Measurements from ENCODE around the gene FKBP2. TPM values are rescaled to one million over a fixed set of nuclear protein-coding genes. Genes with fewer than 3 reads are reported as not detected.

FKBP2 gene
- total and polyA plus RNA-seq, 2 of the 4 experiments (the other 2 are of a cell fraction), result 36.2 to 76.4 TPM

DNA sequence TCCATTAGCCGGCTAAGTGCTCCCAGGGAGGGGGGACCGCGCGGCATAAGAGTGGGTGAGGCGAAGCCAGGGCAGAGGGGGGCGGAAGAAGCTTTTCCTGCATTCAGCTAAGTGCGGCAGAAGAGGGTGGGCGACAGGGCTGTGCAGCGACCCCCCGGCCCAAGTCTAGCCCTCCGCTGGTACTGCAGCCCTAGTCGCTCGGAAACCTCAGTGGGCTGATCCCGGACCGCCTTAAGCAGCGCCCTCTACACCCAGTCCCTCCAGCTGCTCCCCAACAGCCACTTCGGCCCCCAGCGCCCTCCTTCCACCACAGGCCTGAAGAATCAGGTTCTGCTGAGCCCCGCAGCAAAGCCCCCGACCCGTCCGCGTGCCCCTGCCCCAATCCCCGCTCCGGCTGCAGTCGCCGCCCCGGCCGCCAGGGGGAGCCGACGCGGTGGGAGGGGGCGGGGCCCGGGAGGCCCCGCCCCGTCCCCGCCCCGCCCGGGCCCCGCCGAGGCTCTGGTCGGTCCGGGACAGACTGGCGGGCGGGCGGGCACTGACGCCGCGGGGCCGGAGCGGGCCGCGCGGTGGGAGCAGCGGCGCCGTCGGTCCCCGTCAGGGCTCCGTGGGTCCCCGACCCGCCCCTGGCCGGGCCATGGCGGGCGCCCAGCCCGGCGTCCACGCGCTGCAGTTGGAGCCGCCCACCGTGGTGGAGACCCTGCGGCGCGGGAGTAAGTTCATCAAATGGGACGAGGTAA is 10.3 kb downstream of the FKBP2 start, which contains the start of gene PLCB3:
PLCB3 (plus strand) TSS at position 515 of the 737 bp plus-strand sequence; CDS start at position 635, 120 bp downstream.
- WGBS, 2 experiments (ENCODE audit: extremely low coverage in 2 of 2, insufficient read length in 1 of 2), result 0% methylated on average over 37 of the region's 75 CpGs; no CpG with 5 or more reads in 1 of the 2 experiments

More for the DNA sequence above, 10.3 kb downstream of the FKBP2 start, which contains the start of gene PLCB3:
- Histone ChIP-seq H2AFZ (replicated peaks; ENCODE audit: low read length, poor library complexity) (peak within 1 kb of the TSS; percentile 99), H2AK9ac (replicated peaks; ENCODE audit: low read depth, low read length, poor library complexity) (peak within 1 kb of the TSS; percentile 100), H3K36me3 (ENCODE audit: control insufficient read depth, insufficient read depth, low read length) (peaks cover 10% of the 10 kb centered on the region), H3K79me1 (ENCODE audit: low read depth in 1 of 2, low read length in 2 of 2) (peaks cover 8 to 51% of the 10 kb centered on the region in 2 experiments), H3K4me2 (ENCODE audit: low read depth, low read length) (peak within 1 kb of the TSS; percentile 100), H2BK15ac (ENCODE audit: low read depth, low read length) (no peak within 1 kb of the TSS), H3K14ac (replicated peaks; ENCODE audit: low read depth, low read length) (peak within 1 kb of the TSS; percentile 97), H3K4ac (ENCODE audit: low read depth, low read length) (peak within 1 kb of the TSS; percentile 96), H2BK120ac (ENCODE audit: low read depth, low read length) (peak within 1 kb of the TSS; percentile 30; the same call in 1 of the 2 replicates), H2AK5ac (ENCODE audit: low read depth, low read length) (peak within 1 kb of the TSS; percentile 89), H3K9me1 (ENCODE audit: insufficient read depth, low read length) (no peaks in the 10 kb centered on the region), H4K8ac (ENCODE audit: low read depth in 2 of 2, low read length in 2 of 2) (peak within 1 kb of the TSS; percentile 33 to 74; a peak in 3 of 4 replicates), H3K27me3 (ENCODE audit: control insufficient read depth, insufficient read depth, low read length) (no peaks in the 10 kb centered on the region), H3K4me3 (ENCODE audit: insufficient read depth, low read depth, low read length) (peak within 1 kb of the TSS; percentile 98), H4K91ac (ENCODE audit: insufficient read depth, low read depth, low read length) (peak within 1 kb of the TSS; percentile 91), H3K23ac (ENCODE audit: low read depth, low read length) (peak within 1 kb of the TSS; percentile 94), H3K9me3 (ENCODE audit: control insufficient read depth, insufficient read depth, low read length) (no peaks in the 10 kb centered on the region), H3K27ac (ENCODE audit: insufficient read depth, low read length) (peak within 1 kb of the TSS; percentile 88), H3K56ac (ENCODE audit: extremely low read depth, insufficient read depth, low read length) (peak within 1 kb of the TSS; percentile 82; the same call in 1 of the 2 replicates), H3K4me1 (ENCODE audit: control insufficient read depth, insufficient read depth, low read length) (peaks cover 10% of the 10 kb centered on the region), H4K5ac (ENCODE audit: low read depth, low read length) (peak within 1 kb of the TSS; percentile 92), H3K18ac (ENCODE audit: low read depth, low read length) (peak within 1 kb of the TSS; percentile 68), H2BK20ac (ENCODE audit: low read depth, low read length) (no peak within 1 kb of the TSS), H2BK5ac (ENCODE audit: low read depth, low read length, poor library complexity, severe bottlenecking) (peak within 1 kb of the TSS; percentile 77), H3K9ac (ENCODE audit: low read depth, low read length) (peak within 1 kb of the TSS; percentile 97), H4K20me1 (ENCODE audit: insufficient read depth, low read length) (peaks cover 8% of the 10 kb centered on the region; the same call in 1 of the 2 replicates)
- ChIA-PET POLR2A (ENCODE audit: unreplicated experiment) (no interaction called here), CTCF (interaction anchor here (0.6 to 1.7 kb wide), 4 partner anchors 47 to 70 kb away, joined by 3 to 5 read pairs (median 3); no protein-coding TSS in a partner anchor)
- no TSS peak for BruUV-seq (replicated peaks)
- TF ChIP-seq, protein P1, sequence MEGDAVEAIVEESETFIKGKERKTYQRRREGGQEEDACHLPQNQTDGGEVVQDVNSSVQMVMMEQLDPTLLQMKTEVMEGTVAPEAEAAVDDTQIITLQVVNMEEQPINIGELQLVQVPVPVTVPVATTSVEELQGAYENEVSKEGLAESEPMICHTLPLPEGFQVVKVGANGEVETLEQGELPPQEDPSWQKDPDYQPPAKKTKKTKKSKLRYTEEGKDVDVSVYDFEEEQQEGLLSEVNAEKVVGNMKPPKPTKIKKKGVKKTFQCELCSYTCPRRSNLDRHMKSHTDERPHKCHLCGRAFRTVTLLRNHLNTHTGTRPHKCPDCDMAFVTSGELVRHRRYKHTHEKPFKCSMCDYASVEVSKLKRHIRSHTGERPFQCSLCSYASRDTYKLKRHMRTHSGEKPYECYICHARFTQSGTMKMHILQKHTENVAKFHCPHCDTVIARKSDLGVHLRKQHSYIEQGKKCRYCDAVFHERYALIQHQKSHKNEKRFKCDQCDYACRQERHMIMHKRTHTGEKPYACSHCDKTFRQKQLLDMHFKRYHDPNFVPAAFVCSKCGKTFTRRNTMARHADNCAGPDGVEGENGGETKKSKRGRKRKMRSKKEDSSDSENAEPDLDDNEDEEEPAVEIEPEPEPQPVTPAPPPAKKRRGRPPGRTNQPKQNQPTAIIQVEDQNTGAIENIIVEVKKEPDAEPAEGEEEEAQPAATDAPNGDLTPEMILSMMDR (conservative IDR thresholded peaks at IDR 0.05; ENCODE audit: low read depth, low read length), result peak; percentile 72
- TF ChIP-seq SMC3 (IDR thresholded peaks at IDR 0.05; ENCODE audit: low read depth, low read length), result peak; percentile 40
- TF ChIP-seq POLR2A (IDR thresholded peaks at IDR 0.05; ENCODE audit: low read depth, low read length), result peak; percentile 46; the same call in 1 of the 2 replicates
- TF ChIP-seq MAZ (IDR thresholded peaks at IDR 0.05; ENCODE audit: borderline replicate concordance, low read depth, low read length), result peak; percentile 55; the same call in 1 of the 2 replicates
- TF ChIP-seq, protein P2, sequence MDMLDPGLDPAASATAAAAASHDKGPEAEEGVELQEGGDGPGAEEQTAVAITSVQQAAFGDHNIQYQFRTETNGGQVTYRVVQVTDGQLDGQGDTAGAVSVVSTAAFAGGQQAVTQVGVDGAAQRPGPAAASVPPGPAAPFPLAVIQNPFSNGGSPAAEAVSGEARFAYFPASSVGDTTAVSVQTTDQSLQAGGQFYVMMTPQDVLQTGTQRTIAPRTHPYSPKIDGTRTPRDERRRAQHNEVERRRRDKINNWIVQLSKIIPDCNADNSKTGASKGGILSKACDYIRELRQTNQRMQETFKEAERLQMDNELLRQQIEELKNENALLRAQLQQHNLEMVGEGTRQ (IDR thresholded peaks at IDR 0.05; ENCODE audit: low read depth, low read length), result no peak
- intact Hi-C loops (cut with micrococcal nuclease) (loop anchor here (1.0 kb wide), 1 partner anchor 50 kb away; no protein-coding TSS in a partner anchor), dilution Hi-C loops (cut with HindIII; ENCODE audit: low sequenced_read_pairs, unreplicated experiment) (no loop called here), in situ Hi-C loops (cut with MboI; ENCODE audit: low sequenced_read_pairs) (no loop called here)
- DNase-seq (no peak), ATAC-seq (ENCODE audit: low read depth) (peak; percentile 66)
